SK-N-SH treated with all-trans-retinoic acid at 6 μM for 48 hours (cell line): ENCODE results near the gene HLF.

ENCODE experiments used
- ATAC-seq: fragments of 200-7000 bp; cut with Tn5 transposase; 3 replicates; pipeline ENCODE4 v1.9.1; 2020; ENCODE audit warnings: mild to moderate bottlenecking, moderate library complexity
- ARNTL ChIP-seq: fragments of 450-650 bp; formaldehyde crosslinking; IDR thresholded peaks from 2 replicates; pipeline ENCODE4 v1.5.0; 2020; ENCODE audit warnings: low read depth, mild to moderate bottlenecking, moderate library complexity, borderline replicate concordance
- BACH2 ChIP-seq: fragments of 250-450 bp; sonication (Bioruptor Pico); IDR thresholded peaks from 2 replicates; pipeline ENCODE4 v1.9.0; 2021; ENCODE audit warnings: mild to moderate bottlenecking, borderline replicate concordance
- CREB5 ChIP-seq: fragments of 250-450 bp; sonication (Bioruptor Pico); IDR thresholded peaks from 2 replicates; pipeline ENCODE4 v1.5.1; 2020; ENCODE audit warnings: low read depth, mild to moderate bottlenecking, moderate library complexity
- CSDC2 ChIP-seq: fragments of 250-450 bp; sonication (Bioruptor Pico); IDR thresholded peaks from 2 replicates; pipeline ENCODE4 v1.5.0; 2020; ENCODE audit warnings: mild to moderate bottlenecking, moderate library complexity
- CSRNP3 ChIP-seq: fragments of 250-450 bp; sonication (Bioruptor Pico); IDR thresholded peaks from 2 replicates; pipeline ENCODE4 v1.5.1; 2021; ENCODE audit warnings: mild to moderate bottlenecking, moderate library complexity
- ESRRG ChIP-seq: fragments of 250-450 bp; sonication (Bioruptor Pico); IDR thresholded peaks from 2 replicates; pipeline ENCODE4 v1.6.1; 2021; ENCODE audit warnings: mild to moderate bottlenecking
- GLIS3 ChIP-seq: fragments of 250-450 bp; sonication (Bioruptor Pico); IDR thresholded peaks from 2 replicates; pipeline ENCODE4 v1.5.0; 2020; ENCODE audit warnings: mild to moderate bottlenecking, moderate library complexity
- ISL1 ChIP-seq: fragments of 250-450 bp; sonication (Bioruptor Pico); IDR thresholded peaks from 2 replicates; pipeline ENCODE4 v2.1.2; 2022; ENCODE audit warnings: mild to moderate bottlenecking, moderate library complexity
- OSR1 ChIP-seq: fragments of 250-450 bp; sonication (Bioruptor Pico); IDR thresholded peaks from 2 replicates; pipeline ENCODE4 v1.8.0; 2022; ENCODE audit warnings: moderate library complexity, mild to moderate bottlenecking, inconsistent platforms
- PATZ1 ChIP-seq: fragments of 250-450 bp; sonication (Bioruptor Pico); IDR thresholded peaks from 2 replicates; pipeline ENCODE4 v1.8.0; 2020; ENCODE audit warnings: mild to moderate bottlenecking, moderate library complexity, borderline replicate concordance
- POU6F1 ChIP-seq: fragments of 250-450 bp; sonication (Bioruptor Pico); IDR thresholded peaks from 2 replicates; pipeline ENCODE4 v1.8.0; 2021; ENCODE audit warnings: low read depth, mild to moderate bottlenecking, moderate library complexity, borderline replicate concordance
- PPARA ChIP-seq: fragments of 250-450 bp; sonication (Bioruptor Pico); IDR thresholded peaks from 2 replicates; pipeline ENCODE4 v1.5.0; 2020; ENCODE audit warnings: mild to moderate bottlenecking, borderline replicate concordance
- RARB ChIP-seq: fragments of 250-450 bp; sonication (Bioruptor Pico); IDR thresholded peaks from 2 replicates; pipeline ENCODE4 v1.8.0; 2021; ENCODE audit warnings: mild to moderate bottlenecking, moderate library complexity
- SNAI2 ChIP-seq: fragments of 250-450 bp; sonication (Bioruptor Pico); IDR thresholded peaks from 2 replicates; pipeline ENCODE4 v1.5.0; 2020; ENCODE audit warnings: mild to moderate bottlenecking, moderate library complexity
- TCF4 ChIP-seq: fragments of 250-450 bp; sonication (Bioruptor Pico); IDR thresholded peaks from 2 replicates; pipeline ENCODE4 v1.8.0; 2021; ENCODE audit warnings: mild to moderate bottlenecking, moderate library complexity, borderline replicate concordance
- TOX ChIP-seq: fragments of 250-450 bp; sonication (Bioruptor Pico); IDR thresholded peaks from 2 replicates; pipeline ENCODE4 v1.8.0; 2021; ENCODE audit warnings: mild to moderate bottlenecking, moderate library complexity, borderline replicate concordance
- TSHZ2 ChIP-seq: fragments of 250-450 bp; sonication (Bioruptor Pico); IDR thresholded peaks from 2 replicates; pipeline ENCODE4 v1.5.0; 2020; ENCODE audit warnings: mild to moderate bottlenecking, moderate library complexity
- ZC3H10 ChIP-seq: fragments of 250-450 bp; sonication (Bioruptor Pico); IDR thresholded peaks from 2 replicates; pipeline ENCODE4 v1.5.1; 2021; ENCODE audit warnings: mild to moderate bottlenecking, moderate library complexity
- ZFP3 ChIP-seq: fragments of 250-450 bp; sonication (Bioruptor Pico); IDR thresholded peaks from 2 replicates; pipeline ENCODE4 v1.5.0; 2020; ENCODE audit warnings: mild to moderate bottlenecking, moderate library complexity
- ZFP30 ChIP-seq: fragments of 450-650 bp; formaldehyde crosslinking; IDR thresholded peaks from 2 replicates; pipeline ENCODE4 v1.5.0; 2022; ENCODE audit warnings: mild to moderate bottlenecking, moderate library complexity
- ZNF565 ChIP-seq: fragments of 450-650 bp; formaldehyde crosslinking; conservative IDR thresholded peaks from 2 replicates; pipeline ENCODE4 v1.5.0; 2020; ENCODE audit warnings: low read depth, mild to moderate bottlenecking, moderate library complexity
- ZNF70 ChIP-seq: fragments of 450-650 bp; formaldehyde crosslinking; IDR thresholded peaks from 2 replicates; pipeline ENCODE4 v1.5.0; 2020; ENCODE audit warnings: mild to moderate bottlenecking, moderate library complexity
- ZNF8 ChIP-seq: fragments of 450-650 bp; formaldehyde crosslinking; IDR thresholded peaks from 2 replicates; pipeline ENCODE4 v1.5.0; 2020; ENCODE audit warnings: mild to moderate bottlenecking, moderate library complexity

The HLF gene

GRCh38 chr17:55304171-55304859 lies 39.6 kb downstream of the HLF start:
- no peak for ATAC-seq
- TF ChIP-seq ZNF8 (no peak), ZC3H10 (CRISPR knock-in tag) (no peak), SNAI2 (no peak), RARB (CRISPR knock-in tag) (no peak)

GRCh38 chr17:55305321-55306087 lies 40.7 kb downstream of the HLF start:
- no peak for ATAC-seq
- no peak for TF ChIP-seq OSR1
- no peak for TF ChIP-seq POU6F1 (CRISPR knock-in tag)
- no peak for TF ChIP-seq ZNF565 (CRISPR knock-in tag)
- no peak for TF ChIP-seq ZNF8
- no peak for TF ChIP-seq CSDC2 (CRISPR knock-in tag)
- TF ChIP-seq ZC3H10 (CRISPR knock-in tag), result no peak
- TF ChIP-seq ARNTL, result no peak
- no peak for TF ChIP-seq CREB5 (CRISPR knock-in tag)
- TF ChIP-seq ZFP3 (CRISPR knock-in tag), result no peak
- TF ChIP-seq GLIS3 (CRISPR knock-in tag), result no peak
- TF ChIP-seq ISL1 (CRISPR knock-in tag), result no peak
- TF ChIP-seq TCF4 (CRISPR knock-in tag), result no peak
- TF ChIP-seq TOX (CRISPR knock-in tag), result no peak
- no peak for TF ChIP-seq BACH2

- ATAC-seq, result no peak
Measured at GRCh38 chr17:55307879-55308278, 43.1 kb downstream of the HLF start.

More at GRCh38 chr17:55307879-55308278, 43.1 kb downstream of the HLF start:
- no peak for TF ChIP-seq PPARA
- no peak for TF ChIP-seq PATZ1
- TF ChIP-seq OSR1, result no peak
- no peak for TF ChIP-seq TSHZ2
- TF ChIP-seq ZFP3 (CRISPR knock-in tag), result no peak
- no peak for TF ChIP-seq ZC3H10 (CRISPR knock-in tag)
- TF ChIP-seq BACH2, result no peak
- TF ChIP-seq CREB5 (CRISPR knock-in tag), result no peak
- no peak for TF ChIP-seq GLIS3 (CRISPR knock-in tag)
- no peak for TF ChIP-seq ZNF70 (CRISPR knock-in tag)
- no peak for TF ChIP-seq TOX (CRISPR knock-in tag)
- TF ChIP-seq ISL1 (CRISPR knock-in tag), result no peak
- TF ChIP-seq ARNTL, result no peak
- no peak for TF ChIP-seq ESRRG (CRISPR knock-in tag)
- no peak for TF ChIP-seq POU6F1 (CRISPR knock-in tag)
- no peak for TF ChIP-seq ZNF565 (CRISPR knock-in tag)
- no peak for TF ChIP-seq ZNF8
- no peak for TF ChIP-seq ZFP30
- no peak for TF ChIP-seq CSRNP3 (CRISPR knock-in tag)
- TF ChIP-seq RARB (CRISPR knock-in tag), result no peak
